Kidney epithelial cell (primary cell): ENCODE measurements around the gene SORCS2. TPM values are rescaled to one million over a fixed set of nuclear protein-coding genes. Genes with fewer than 3 reads are reported as not detected.

Experiments used
- DNase-seq: peaks from one replicate; pipeline ENCODE4 v3.0.0-alpha.2; 2010; ENCODE audit warnings: low read depth
- H3K27me3 ChIP-seq: 2 replicates; pipeline ENCODE4 v1.6.0; 2011; ENCODE audit warnings: low read length; ENCODE audit not compliant: control insufficient read depth, insufficient read depth
- H3K36me3 ChIP-seq: 2 replicates; pipeline ENCODE4 v1.5.1; 2011; ENCODE audit warnings: low read length; ENCODE audit not compliant: control insufficient read depth, insufficient read depth
- H3K4me3 ChIP-seq: 2 replicates; pipeline ENCODE4 v1.5.1; 2011; ENCODE audit warnings: low read depth, mild to moderate bottlenecking, control low read depth, low read length
- total RNA-seq: library from RNA; depleted of rRNA; stranded (reverse); fragments of >200 nt; gene quantifications from 2 replicates; pipeline ENCODE4 v1.2.3, GENCODE V29; 2015
- TF ChIP-seq, protein P1 (sequence below): IDR thresholded peaks from 2 replicates; pipeline ENCODE4 v1.5.1; 2011; ENCODE audit warnings: mild to moderate bottlenecking, moderate library complexity, low read length, control low read depth, inconsistent platforms; ENCODE audit not compliant: insufficient read depth, poor library complexity, severe bottlenecking

The SORCS2 gene
- total RNA-seq, 1 donor from 2014 or later, result 1.4 TPM

GRCh38 chr4:7444314-7444713 lies 252.0 kb downstream of the SORCS2 start:
- Histone ChIP-seq H3K27me3 (peaks cover 5% of the 10 kb centered on the region), H3K36me3 (no peaks in the 10 kb centered on the region), H3K4me3 (no peak overlapping the region)
- TF ChIP-seq, protein P1, sequence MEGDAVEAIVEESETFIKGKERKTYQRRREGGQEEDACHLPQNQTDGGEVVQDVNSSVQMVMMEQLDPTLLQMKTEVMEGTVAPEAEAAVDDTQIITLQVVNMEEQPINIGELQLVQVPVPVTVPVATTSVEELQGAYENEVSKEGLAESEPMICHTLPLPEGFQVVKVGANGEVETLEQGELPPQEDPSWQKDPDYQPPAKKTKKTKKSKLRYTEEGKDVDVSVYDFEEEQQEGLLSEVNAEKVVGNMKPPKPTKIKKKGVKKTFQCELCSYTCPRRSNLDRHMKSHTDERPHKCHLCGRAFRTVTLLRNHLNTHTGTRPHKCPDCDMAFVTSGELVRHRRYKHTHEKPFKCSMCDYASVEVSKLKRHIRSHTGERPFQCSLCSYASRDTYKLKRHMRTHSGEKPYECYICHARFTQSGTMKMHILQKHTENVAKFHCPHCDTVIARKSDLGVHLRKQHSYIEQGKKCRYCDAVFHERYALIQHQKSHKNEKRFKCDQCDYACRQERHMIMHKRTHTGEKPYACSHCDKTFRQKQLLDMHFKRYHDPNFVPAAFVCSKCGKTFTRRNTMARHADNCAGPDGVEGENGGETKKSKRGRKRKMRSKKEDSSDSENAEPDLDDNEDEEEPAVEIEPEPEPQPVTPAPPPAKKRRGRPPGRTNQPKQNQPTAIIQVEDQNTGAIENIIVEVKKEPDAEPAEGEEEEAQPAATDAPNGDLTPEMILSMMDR, result no peak
- DNase-seq, result no peak

DNA sequence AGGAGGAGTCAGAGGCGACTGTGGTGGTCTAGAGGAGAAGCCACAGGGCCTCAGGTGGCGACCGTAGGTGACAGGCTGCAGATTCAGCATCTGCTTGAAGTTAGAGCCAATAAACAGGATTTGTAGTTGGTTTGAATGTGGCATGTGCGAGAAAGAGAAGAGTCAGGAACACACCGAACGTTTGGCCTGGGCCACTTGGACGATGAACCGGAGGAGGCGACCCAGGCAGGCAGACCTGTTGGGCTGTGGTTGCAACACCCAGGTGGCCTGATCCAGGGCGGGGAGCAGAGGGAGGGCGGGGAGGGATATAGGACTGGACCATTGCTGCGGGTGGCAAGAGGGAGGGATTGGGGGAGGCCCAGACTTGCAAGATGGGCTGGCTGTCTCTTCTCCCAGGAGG lies 252.4 kb downstream of the SORCS2 start:
- H3K27me3 ChIP-seq, result peaks cover 5% of the 10 kb centered on the region
- H3K4me3 ChIP-seq, result no peak overlapping the region
- no peak for DNase-seq
- no peaks in the 10 kb centered on the region for H3K36me3 ChIP-seq
- TF ChIP-seq, protein P1, result no peak

DNA sequence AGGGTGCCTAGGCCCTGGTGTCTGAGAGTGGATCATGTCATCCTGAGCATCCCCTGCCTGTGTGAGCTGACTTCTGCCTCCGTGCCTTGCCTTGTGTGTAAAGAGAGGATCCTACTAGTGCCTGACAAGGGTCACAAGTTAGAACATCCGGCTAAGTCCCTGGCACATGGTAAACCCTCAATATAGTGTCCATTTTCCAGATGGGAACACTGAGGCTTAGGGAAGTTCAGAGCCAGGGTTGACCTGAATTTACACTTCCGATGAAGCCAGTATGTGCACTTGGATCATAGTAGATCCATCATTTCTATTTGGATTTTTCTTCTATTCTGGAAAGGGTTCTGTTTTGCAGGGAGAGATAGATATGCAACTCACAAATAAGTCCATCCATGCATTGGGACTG lies 254.9 kb downstream of the SORCS2 start:
- TF ChIP-seq, protein P1, result no peak
- no peaks in the 10 kb centered on the region for H3K36me3 ChIP-seq
- no peak for DNase-seq
- peaks cover 5% of the 10 kb centered on the region for H3K27me3 ChIP-seq
- no peak overlapping the region for H3K4me3 ChIP-seq

DNA sequence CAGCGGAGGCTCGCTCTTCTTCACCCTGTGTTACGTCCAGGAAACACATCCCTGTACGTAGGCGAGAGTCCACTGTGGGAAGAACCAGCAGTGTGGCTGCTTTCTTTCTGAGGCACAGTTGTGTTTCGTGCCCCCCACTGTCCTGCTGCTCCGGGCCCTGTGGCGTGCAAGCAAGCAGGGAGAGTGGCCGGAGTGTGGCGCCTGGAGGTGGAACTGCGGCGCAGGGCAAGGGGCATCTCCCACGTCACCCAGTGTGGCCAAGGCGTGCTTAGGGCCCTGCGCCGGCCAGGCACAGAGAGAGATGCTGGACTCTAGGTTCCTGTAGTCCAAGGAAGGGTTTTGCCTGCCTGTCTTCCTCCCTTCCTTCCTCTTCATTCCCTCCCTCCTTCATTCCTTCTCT lies 255.7 kb downstream of the SORCS2 start:
- Histone ChIP-seq H3K27me3 (peaks cover 5% of the 10 kb centered on the region), H3K4me3 (no peak overlapping the region), H3K36me3 (no peaks in the 10 kb centered on the region)
- TF ChIP-seq, protein P1, result no peak
- DNase-seq, result no peak

GRCh38 chr4:7450775-7451433 lies 258.6 kb downstream of the SORCS2 start:
- TF ChIP-seq, protein P1, result no peak
- Histone ChIP-seq H3K4me3 (no peak overlapping the region), H3K27me3 (no peaks in the 10 kb centered on the region), H3K36me3 (no peaks in the 10 kb centered on the region)
- DNase-seq, result no peak

- DNase-seq, result no peak
- TF ChIP-seq, protein P1, result no peak
- no peak overlapping the region for H3K4me3 ChIP-seq
Observed at GRCh38 chr4:7451434-7451789, 259.1 kb downstream of the SORCS2 start.

More at GRCh38 chr4:7451434-7451789, 259.1 kb downstream of the SORCS2 start:
- H3K27me3 ChIP-seq, result no peaks in the 10 kb centered on the region
- no peaks in the 10 kb centered on the region for H3K36me3 ChIP-seq
